PC-9 (cell line): ENCODE data around the gene KCNQ5. TPM values are rescaled to one million over a fixed set of nuclear protein-coding genes. Genes with fewer than 3 reads are reported as not detected.

Source experiments
- BruUV-seq: library from RNA; stranded (reverse); fragments of 400-500 nt; replicated peaks from 2 replicates; lab custom pipeline; 2021; lab: Mats Ljungman, UMichigan
- CTCF ChIA-PET: fragments of 300-600 bp; sonication (Branson Sonifier 250); formaldehyde crosslinking; loops from one replicate; lab custom pipeline; 2022; ENCODE audit warnings: antibody characterized with exemption; lab: Charles Lee
- POLR2A ChIA-PET: fragments of 300-600 bp; sonication (Branson Sonifier 250); formaldehyde crosslinking; loops from one replicate; lab custom pipeline; 2022; ENCODE audit warnings: antibody characterized with exemption; ENCODE audit not compliant: unreplicated experiment; lab: Charles Lee
- DNase-seq, 2 experiments: peaks; one replicate each; pipeline versions ENCODE4 v3.0.0 to v3.0.0-alpha.2; 2015 to 2022; ENCODE audit warnings: mixed read lengths in 1 of 2
- H2AFZ ChIP-seq: fragments of 200-600 bp; sonication (generic); 2 replicates; pipeline ENCODE4 v1.8.1; 2017; ENCODE audit warnings: antibody characterized with exemption
- H3F3A ChIP-seq: fragments of 200-600 bp; sonication (generic); 2 replicates; pipeline ENCODE4 v1.8.1; 2017; ENCODE audit warnings: antibody characterized with exemption, mild to moderate bottlenecking, low read depth; ENCODE audit not compliant: insufficient read depth
- H3K27ac ChIP-seq: fragments of 200-600 bp; sonication (generic); 2 replicates; pipeline ENCODE4 v1.6.1; 2016; ENCODE audit warnings: mixed run types
- H3K27me3 ChIP-seq: fragments of 200-600 bp; sonication (generic); 2 replicates; pipeline ENCODE4 v1.6.1; 2016; ENCODE audit warnings: low read depth, mixed run types; ENCODE audit not compliant: insufficient read depth
- H3K36me3 ChIP-seq: fragments of 200-600 bp; sonication (generic); 2 replicates; pipeline ENCODE4 v1.6.1; 2016; ENCODE audit warnings: low read depth, mixed run types
- H3K4me1 ChIP-seq: fragments of 200-600 bp; sonication (generic); replicated peaks from 2 replicates; pipeline ENCODE4 v1.6.1; 2016; ENCODE audit warnings: mixed run types; ENCODE audit not compliant: insufficient read depth
- H3K4me2 ChIP-seq: fragments of 200-600 bp; sonication (generic); 2 replicates; pipeline ENCODE4 v1.6.1; 2017; ENCODE audit warnings: mixed run types
- H3K4me3 ChIP-seq: fragments of 200-600 bp; sonication (generic); 2 replicates; pipeline ENCODE4 v1.6.1; 2016; ENCODE audit warnings: mixed run types
- H3K79me2 ChIP-seq: fragments of 200-600 bp; sonication (generic); 2 replicates; pipeline ENCODE4 v1.6.1; 2017; ENCODE audit warnings: low read depth, mixed run types
- H3K9me2 ChIP-seq: fragments of 200-600 bp; sonication (generic); 2 replicates; pipeline ENCODE4 v1.8.1; 2017; ENCODE audit warnings: mild to moderate bottlenecking; ENCODE audit not compliant: insufficient read depth
- H3K9me3 ChIP-seq: fragments of 200-600 bp; sonication (generic); 2 replicates; pipeline ENCODE4 v1.8.1; 2016; ENCODE audit warnings: low read depth; ENCODE audit not compliant: insufficient read depth
- H4K20me1 ChIP-seq: fragments of 200-600 bp; sonication (generic); 2 replicates; pipeline ENCODE4 v1.8.1; 2017; ENCODE audit not compliant: insufficient read depth
- EZH2 ChIP-seq: fragments of 200-600 bp; sonication (generic); IDR thresholded peaks from 2 replicates; pipeline ENCODE4 v1.8.0; 2017; ENCODE audit warnings: antibody characterized with exemption, low read depth
- intact Hi-C: fragments of 100-400 bp; cut with micrococcal nuclease; formaldehyde crosslinking; loops from one replicate; pipeline ENCODE4 v1.10.0; 2022; ENCODE audit not compliant: unreplicated experiment
- total RNA-seq: library from RNA; stranded (reverse); gene quantifications from 2 replicates; pipeline ENCODE4 v1.2.3, GENCODE V29; 2021
- TF ChIP-seq, protein P1 (sequence below): fragments of 200-600 bp; sonication (generic); conservative IDR thresholded peaks from 2 replicates; pipeline ENCODE4 v1.6.1; 2017; ENCODE audit warnings: mixed run types, antibody characterized with exemption, mild to moderate bottlenecking, moderate library complexity

The KCNQ5 gene
- total RNA-seq, 1 experiment from 2014 or later = 0.20 TPM

DNA sequence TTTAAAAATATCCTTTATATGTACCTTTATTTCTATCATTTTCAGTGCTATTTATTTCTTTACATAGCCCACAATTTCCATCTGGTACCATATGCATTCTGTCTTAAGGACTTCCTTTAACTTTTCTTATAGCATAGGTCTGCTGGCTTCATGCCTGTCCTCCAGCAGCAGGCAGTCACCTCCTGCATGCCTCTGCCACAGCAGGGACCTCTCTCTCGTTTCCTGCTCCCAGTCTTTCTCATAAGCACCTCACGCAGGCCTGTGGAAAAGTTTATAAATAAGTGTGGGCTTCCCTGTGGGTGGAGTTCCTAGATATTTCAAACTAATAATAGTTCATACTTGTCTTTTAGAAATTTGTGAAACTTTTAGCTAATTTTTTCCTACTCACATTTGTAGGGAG is 133.9 kb downstream of the KCNQ5 start:
- H3K9me2 ChIP-seq = no peaks in the 10 kb centered on the region
- H3K27ac ChIP-seq = no peak overlapping the region
- no peak overlapping the region for H2AFZ ChIP-seq
- no peaks in the 10 kb centered on the region for H3K4me1 ChIP-seq
- H3K27me3 ChIP-seq = no peaks in the 10 kb centered on the region
- H3K9me3 ChIP-seq = no peaks in the 10 kb centered on the region
- no peaks in the 10 kb centered on the region for H3K36me3 ChIP-seq
- H3K4me2 ChIP-seq = no peak overlapping the region
- TF ChIP-seq EZH2 = no peak
- TF ChIP-seq, protein P1, sequence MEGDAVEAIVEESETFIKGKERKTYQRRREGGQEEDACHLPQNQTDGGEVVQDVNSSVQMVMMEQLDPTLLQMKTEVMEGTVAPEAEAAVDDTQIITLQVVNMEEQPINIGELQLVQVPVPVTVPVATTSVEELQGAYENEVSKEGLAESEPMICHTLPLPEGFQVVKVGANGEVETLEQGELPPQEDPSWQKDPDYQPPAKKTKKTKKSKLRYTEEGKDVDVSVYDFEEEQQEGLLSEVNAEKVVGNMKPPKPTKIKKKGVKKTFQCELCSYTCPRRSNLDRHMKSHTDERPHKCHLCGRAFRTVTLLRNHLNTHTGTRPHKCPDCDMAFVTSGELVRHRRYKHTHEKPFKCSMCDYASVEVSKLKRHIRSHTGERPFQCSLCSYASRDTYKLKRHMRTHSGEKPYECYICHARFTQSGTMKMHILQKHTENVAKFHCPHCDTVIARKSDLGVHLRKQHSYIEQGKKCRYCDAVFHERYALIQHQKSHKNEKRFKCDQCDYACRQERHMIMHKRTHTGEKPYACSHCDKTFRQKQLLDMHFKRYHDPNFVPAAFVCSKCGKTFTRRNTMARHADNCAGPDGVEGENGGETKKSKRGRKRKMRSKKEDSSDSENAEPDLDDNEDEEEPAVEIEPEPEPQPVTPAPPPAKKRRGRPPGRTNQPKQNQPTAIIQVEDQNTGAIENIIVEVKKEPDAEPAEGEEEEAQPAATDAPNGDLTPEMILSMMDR = no peak
- no peaks in the 10 kb centered on the region for H3K79me2 ChIP-seq
- H3K4me3 ChIP-seq = no peak overlapping the region
- ChIA-PET POLR2A (no interaction called here), CTCF (no interaction called here)
- intact Hi-C loops = no loop called here
- H4K20me1 ChIP-seq = no peaks in the 10 kb centered on the region
- no peaks in the 10 kb centered on the region for H3F3A ChIP-seq
- BruUV-seq = no TSS peak
- DNase-seq = no peak

DNA sequence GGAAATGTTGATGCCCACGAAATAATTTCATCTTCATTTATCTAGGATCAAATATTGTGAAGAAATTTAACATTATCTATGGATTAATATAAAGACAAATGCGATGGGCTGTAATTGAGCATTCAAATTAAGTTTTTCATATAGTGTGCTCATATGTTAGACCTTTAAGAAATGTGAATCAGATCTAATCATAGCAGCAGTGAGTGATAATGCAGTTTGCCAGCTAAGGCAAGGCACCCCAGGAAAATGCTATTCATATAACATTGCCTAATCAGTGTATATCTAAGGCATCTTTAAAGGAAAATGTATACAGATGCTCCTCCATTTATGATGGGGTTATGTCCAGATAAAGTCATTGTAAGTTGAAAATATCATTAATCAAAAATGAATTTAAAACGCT is 135.2 kb downstream of the KCNQ5 start:
- Histone ChIP-seq H3K9me3 (no peaks in the 10 kb centered on the region), H3K27ac (no peak overlapping the region), H3K4me1 (no peaks in the 10 kb centered on the region), H2AFZ (no peak overlapping the region), H3K9me2 (no peaks in the 10 kb centered on the region), H3K4me2 (no peak overlapping the region), H3K27me3 (no peaks in the 10 kb centered on the region), H3K36me3 (no peaks in the 10 kb centered on the region), H3K79me2 (no peaks in the 10 kb centered on the region), H3F3A (no peaks in the 10 kb centered on the region), H4K20me1 (no peaks in the 10 kb centered on the region), H3K4me3 (no peak overlapping the region)
- no peak for DNase-seq
- ChIA-PET POLR2A (no interaction called here), CTCF (no interaction called here)
- intact Hi-C loops = no loop called here
- no peak for TF ChIP-seq EZH2
- TF ChIP-seq, protein P1 = no peak
- BruUV-seq = no TSS peak

DNA sequence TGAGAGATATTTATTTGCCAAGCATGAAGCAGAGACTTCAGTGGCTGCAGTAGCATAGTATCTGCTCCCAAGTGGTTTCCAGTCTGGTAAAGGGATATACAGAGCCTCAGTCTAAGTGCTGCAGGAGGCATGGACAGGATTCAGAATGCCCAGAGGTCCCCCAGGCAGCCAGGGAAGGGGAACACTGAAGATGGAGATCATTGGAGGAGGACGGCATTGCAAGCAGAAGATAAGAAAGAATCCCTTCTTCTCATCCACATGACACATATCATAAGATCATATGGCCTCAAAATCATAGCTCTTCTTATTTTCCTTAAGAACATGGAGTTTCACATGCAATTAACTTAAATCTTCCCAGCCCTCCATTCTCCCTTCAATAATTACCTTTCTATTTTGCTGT is 136.1 kb downstream of the KCNQ5 start:
- CTCF ChIA-PET = no interaction called here
- H3K4me3 ChIP-seq = no peak overlapping the region
- H2AFZ ChIP-seq = no peak overlapping the region
- intact Hi-C loops = no loop called here
- no peaks in the 10 kb centered on the region for H3K79me2 ChIP-seq
- H3K9me2 ChIP-seq = no peaks in the 10 kb centered on the region
- no peaks in the 10 kb centered on the region for H3K36me3 ChIP-seq
- TF ChIP-seq EZH2 = no peak
- TF ChIP-seq, protein P1 = no peak
- no peak for DNase-seq
- no peaks in the 10 kb centered on the region for H3K27me3 ChIP-seq
- H3K9me3 ChIP-seq = no peaks in the 10 kb centered on the region
- POLR2A ChIA-PET = no interaction called here
- H4K20me1 ChIP-seq = no peaks in the 10 kb centered on the region
- no TSS peak for BruUV-seq
- H3K4me2 ChIP-seq = no peak overlapping the region
- no peak overlapping the region for H3K27ac ChIP-seq
- H3F3A ChIP-seq = no peaks in the 10 kb centered on the region
- no peaks in the 10 kb centered on the region for H3K4me1 ChIP-seq
